Retinal pigment epithelial cell (primary cell): Measurements from ENCODE around the gene PCNT.

Experiments used
- DNase-seq: peaks from one replicate; pipeline ENCODE4 v3.0.0-alpha.2; 2010; ENCODE audit warnings: low read depth
- H3K4me3 ChIP-seq: 2 replicates; pipeline ENCODE4 v1.5.1; 2011; ENCODE audit warnings: mild to moderate bottlenecking, low read length, control low read depth, moderate library complexity
- CTCF ChIP-seq: conservative IDR thresholded peaks from 2 replicates; pipeline ENCODE4 v1.5.1; 2011; ENCODE audit warnings: low read depth, low read length, control low read depth, inconsistent platforms

Gene PCNT

DNA sequence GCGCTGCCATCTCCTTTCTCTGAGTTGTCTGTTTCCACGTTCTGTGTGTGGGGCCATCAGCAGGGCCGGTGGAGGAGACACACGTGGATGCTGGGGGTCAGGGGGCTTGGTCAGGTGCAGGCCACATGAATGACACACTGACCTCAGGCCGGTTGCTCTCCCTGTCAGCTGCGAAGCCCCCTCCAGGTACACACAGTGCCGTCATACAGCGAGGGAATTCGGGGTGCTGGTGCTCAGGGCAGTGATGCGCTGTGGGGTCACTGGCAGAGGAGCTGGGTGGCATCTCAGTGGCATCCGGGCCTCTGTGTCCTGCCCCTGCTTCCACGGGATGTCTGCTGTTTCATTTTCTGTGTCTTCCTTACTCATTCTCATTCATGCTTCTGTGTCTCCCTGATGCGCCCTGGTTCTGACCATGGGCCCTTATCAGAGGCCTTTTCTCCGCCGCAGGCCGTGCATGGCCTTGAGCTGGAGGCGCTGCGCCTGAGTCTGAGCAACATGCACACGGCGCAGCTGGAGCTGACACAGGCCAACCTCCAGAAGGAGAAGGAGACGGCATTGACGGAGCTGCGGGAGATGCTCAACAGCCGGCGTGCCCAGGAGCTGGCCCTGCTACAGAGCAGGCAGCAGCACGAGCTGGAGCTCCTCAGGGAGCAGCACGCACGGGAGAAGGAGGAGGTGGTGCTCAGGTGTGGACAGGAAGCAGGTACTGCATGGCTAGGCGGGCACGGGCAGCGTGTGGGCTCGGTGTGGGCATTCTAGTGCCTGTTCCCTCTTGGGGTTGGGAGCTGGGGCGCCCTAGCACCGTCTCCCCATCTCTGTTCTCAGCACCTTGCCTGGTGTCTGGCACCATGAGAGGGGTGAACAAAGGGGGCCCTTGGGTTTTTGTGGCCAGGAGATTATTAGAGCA, 22.6 kb downstream of the PCNT start:
- no peak for TF ChIP-seq CTCF
- no peak for DNase-seq

DNA sequence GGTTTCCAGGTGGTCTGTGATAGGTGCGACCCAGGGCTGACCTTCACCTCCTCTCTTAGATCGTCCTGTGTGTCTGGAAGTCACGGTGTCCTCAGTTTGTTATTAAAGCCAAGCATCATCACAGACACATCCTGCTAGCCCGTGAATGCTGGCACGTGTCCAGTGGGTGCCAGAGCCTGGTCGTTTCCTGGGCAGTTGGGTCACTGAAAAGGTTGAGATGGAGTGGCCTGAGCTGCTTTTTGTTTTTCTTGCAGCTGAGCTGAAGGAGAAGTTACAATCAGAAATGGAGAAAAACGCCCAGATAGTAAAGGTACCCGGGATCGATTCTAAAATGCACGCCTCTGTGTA, 23.2 kb downstream of the PCNT start:
- TF ChIP-seq CTCF = no peak
- no peak for DNase-seq
- H3K4me3 ChIP-seq = no peak overlapping the region

More for the DNA sequence above, 22.6 kb downstream of the PCNT start:
- H3K4me3 ChIP-seq = no peak overlapping the region

GRCh38 chr21:46347791-46348381, 23.9 kb downstream of the PCNT start:
- DNase-seq = no peak
- H3K4me3 ChIP-seq = no peak overlapping the region
- no peak for TF ChIP-seq CTCF

DNA sequence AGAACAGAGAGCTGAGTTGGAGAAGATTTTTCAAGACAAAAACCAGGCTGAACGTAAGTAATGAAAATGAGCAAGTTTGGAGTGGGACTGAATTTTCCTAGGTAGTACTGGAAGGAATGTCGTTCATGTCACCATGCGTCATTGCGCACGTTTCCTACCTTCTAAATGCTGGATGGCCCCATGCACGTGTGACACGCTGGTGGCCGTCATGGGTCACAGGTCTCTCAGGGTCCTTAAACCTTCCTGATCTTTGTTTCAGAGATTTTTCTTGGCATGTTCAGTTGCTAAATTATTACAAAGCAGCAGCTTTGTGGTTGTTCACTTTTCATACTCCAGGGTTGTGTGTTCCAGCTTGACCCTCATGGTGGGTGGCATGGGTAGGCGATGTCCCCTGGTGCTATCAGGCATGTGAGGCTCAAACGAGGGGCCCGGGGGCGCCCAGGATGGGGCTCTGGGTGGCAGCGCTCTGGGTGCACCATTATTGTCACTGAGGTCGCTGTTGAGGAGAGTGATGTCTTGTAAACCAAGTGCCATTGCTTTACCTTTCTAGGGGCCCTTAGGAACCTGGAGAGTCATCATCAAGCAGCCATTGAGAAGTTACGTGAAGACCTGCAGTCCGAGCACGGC, 25.3 kb downstream of the PCNT start:
- TF ChIP-seq CTCF = no peak
- H3K4me3 ChIP-seq = no peak overlapping the region
- no peak for DNase-seq

GRCh38 chr21:46350571-46350970, 26.6 kb downstream of the PCNT start:
- TF ChIP-seq CTCF = no peak
- no peak for DNase-seq
- no peak overlapping the region for H3K4me3 ChIP-seq

- no peak for DNase-seq
- no peak for TF ChIP-seq CTCF
Observed at GRCh38 chr21:46350981-46351380, 27.0 kb downstream of the PCNT start.

More at GRCh38 chr21:46350981-46351380, 27.0 kb downstream of the PCNT start:
- no peak overlapping the region for H3K4me3 ChIP-seq
